Hepatocyte (in vitro differentiated cells): ENCODE measurements around the gene CUL5. TPM values are rescaled to one million over a fixed set of nuclear protein-coding genes. Genes with fewer than 3 reads are reported as not detected.

Experiments
- DNase-seq: peaks from one replicate; pipeline ENCODE4 v3.0.0-alpha.2; 2016; ENCODE audit warnings: low spot score
- H2AFZ ChIP-seq: fragments of 200-600 bp; sonication (generic); 2 replicates; pipeline ENCODE4 v1.6.0; 2016; ENCODE audit warnings: antibody characterized with exemption, mild to moderate bottlenecking
- H3K27ac ChIP-seq: fragments of 200-600 bp; sonication (generic); 2 replicates; pipeline ENCODE4 v1.5.1; 2016; ENCODE audit warnings: mild to moderate bottlenecking
- H3K27me3 ChIP-seq: fragments of 200-600 bp; sonication (generic); 2 replicates; pipeline ENCODE4 v1.6.1; 2016
- H3K36me3 ChIP-seq: fragments of 200-600 bp; sonication (generic); replicated peaks from 2 replicates; pipeline ENCODE4 v1.5.1; 2016; ENCODE audit warnings: low read depth; ENCODE audit not compliant: insufficient read depth
- H3K4me1 ChIP-seq: fragments of 200-600 bp; sonication (generic); 2 replicates; pipeline ENCODE4 v1.5.1; 2016; ENCODE audit warnings: mild to moderate bottlenecking, moderate library complexity; ENCODE audit not compliant: insufficient read depth
- H3K4me2 ChIP-seq: fragments of 200-600 bp; sonication (generic); 2 replicates; pipeline ENCODE4 v1.6.0; 2016
- H3K4me3 ChIP-seq: fragments of 200-600 bp; sonication (generic); 2 replicates; pipeline ENCODE4 v1.5.1; 2016; ENCODE audit warnings: mild to moderate bottlenecking
- H3K79me2 ChIP-seq: fragments of 200-600 bp; sonication (generic); 2 replicates; pipeline ENCODE4 v1.6.0; 2017; ENCODE audit warnings: mild to moderate bottlenecking
- H3K9me2 ChIP-seq: fragments of 200-600 bp; sonication (generic); replicated peaks from 2 replicates; pipeline ENCODE4 v1.6.0; 2017; ENCODE audit warnings: mild to moderate bottlenecking; ENCODE audit not compliant: insufficient read depth
- H3K9me3 ChIP-seq: fragments of 200-600 bp; sonication (generic); 2 replicates; pipeline ENCODE4 v1.5.1; 2016; ENCODE audit warnings: low read depth, mild to moderate bottlenecking
- H4K20me1 ChIP-seq: fragments of 200-600 bp; sonication (generic); 2 replicates; pipeline ENCODE4 v1.6.0; 2016; ENCODE audit warnings: mild to moderate bottlenecking; ENCODE audit not compliant: insufficient read depth, poor library complexity, severe bottlenecking
- EZH2 ChIP-seq: fragments of 200-600 bp; sonication (generic); IDR thresholded peaks from 2 replicates; pipeline ENCODE4 v1.6.1; 2016; ENCODE audit warnings: antibody characterized with exemption, mild to moderate bottlenecking, borderline replicate concordance
- EZH2phosphoT487 ChIP-seq: fragments of 200-600 bp; sonication (generic); IDR thresholded peaks from one replicate; pipeline ENCODE4 v1.6.1; 2018; ENCODE audit warnings: antibody characterized with exemption, mild to moderate bottlenecking, low read depth, moderate library complexity; ENCODE audit not compliant: unreplicated experiment, severe bottlenecking
- WGBS: methylation state at CpG from one replicate; pipeline ENCODE4 v1.1.6; 2016; ENCODE audit warnings: low lambda C conversion rate; ENCODE audit errors: missing lambda C conversion rate; 5-methylcytosine and 5-hydroxymethylcytosine counted together
- polyA plus RNA-seq: library from polyadenylated mRNA; unstranded; fragments of >200 nt; fragmentation: Nextera tagmentation; extraction: Ambion mirVana; gene quantifications from 2 replicates; pipeline ENCODE4 v1.2.1, GENCODE V29; 2016
- total RNA-seq: library from RNA; depleted of rRNA; stranded (reverse); fragments of >200 nt; gene quantifications from 2 replicates; pipeline ENCODE4 v1.2.3, GENCODE V29; 2014
- TF ChIP-seq, protein P1 (sequence below): fragments of 200-600 bp; sonication (generic); IDR thresholded peaks from 2 replicates; pipeline ENCODE4 v1.5.1; 2016; ENCODE audit warnings: antibody characterized with exemption, mild to moderate bottlenecking; ENCODE audit not compliant: poor library complexity

Gene CUL5
- total and polyA plus RNA-seq, 2 experiments from 2014 or later: 23.2 to 27.6 TPM

GRCh38 chr11:108135845-108136544, 127.3 kb downstream of the CUL5 start:
- TF ChIP-seq, protein P1, sequence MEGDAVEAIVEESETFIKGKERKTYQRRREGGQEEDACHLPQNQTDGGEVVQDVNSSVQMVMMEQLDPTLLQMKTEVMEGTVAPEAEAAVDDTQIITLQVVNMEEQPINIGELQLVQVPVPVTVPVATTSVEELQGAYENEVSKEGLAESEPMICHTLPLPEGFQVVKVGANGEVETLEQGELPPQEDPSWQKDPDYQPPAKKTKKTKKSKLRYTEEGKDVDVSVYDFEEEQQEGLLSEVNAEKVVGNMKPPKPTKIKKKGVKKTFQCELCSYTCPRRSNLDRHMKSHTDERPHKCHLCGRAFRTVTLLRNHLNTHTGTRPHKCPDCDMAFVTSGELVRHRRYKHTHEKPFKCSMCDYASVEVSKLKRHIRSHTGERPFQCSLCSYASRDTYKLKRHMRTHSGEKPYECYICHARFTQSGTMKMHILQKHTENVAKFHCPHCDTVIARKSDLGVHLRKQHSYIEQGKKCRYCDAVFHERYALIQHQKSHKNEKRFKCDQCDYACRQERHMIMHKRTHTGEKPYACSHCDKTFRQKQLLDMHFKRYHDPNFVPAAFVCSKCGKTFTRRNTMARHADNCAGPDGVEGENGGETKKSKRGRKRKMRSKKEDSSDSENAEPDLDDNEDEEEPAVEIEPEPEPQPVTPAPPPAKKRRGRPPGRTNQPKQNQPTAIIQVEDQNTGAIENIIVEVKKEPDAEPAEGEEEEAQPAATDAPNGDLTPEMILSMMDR: peak; percentile 23
- TF ChIP-seq EZH2: no peak
- WGBS: 76% methylated on average over 2 of the region's 2 CpGs
- H3K36me3 ChIP-seq: no peaks in the 10 kb centered on the region
- no peak overlapping the region for H2AFZ ChIP-seq
- no peak overlapping the region for H3K4me2 ChIP-seq
- H3K27me3 ChIP-seq: no peaks in the 10 kb centered on the region
- H4K20me1 ChIP-seq: no peaks in the 10 kb centered on the region
- H3K4me1 ChIP-seq: no peaks in the 10 kb centered on the region
- no peaks in the 10 kb centered on the region for H3K9me2 ChIP-seq
- H3K9me3 ChIP-seq: no peaks in the 10 kb centered on the region
- DNase-seq: no peak
- H3K4me3 ChIP-seq: no peak overlapping the region
- no peaks in the 10 kb centered on the region for H3K79me2 ChIP-seq
- H3K27ac ChIP-seq: no peak overlapping the region

- Histone ChIP-seq H3K27me3 (no peaks in the 10 kb centered on the region), H3K4me1 (no peaks in the 10 kb centered on the region), H3K4me2 (no peak overlapping the region), H3K27ac (no peak overlapping the region), H2AFZ (no peak overlapping the region), H3K79me2 (no peaks in the 10 kb centered on the region), H3K4me3 (no peak overlapping the region), H4K20me1 (no peaks in the 10 kb centered on the region), H3K36me3 (no peaks in the 10 kb centered on the region), H3K9me2 (no peaks in the 10 kb centered on the region), H3K9me3 (no peaks in the 10 kb centered on the region)
- no peak for TF ChIP-seq EZH2
- TF ChIP-seq, protein P1: no peak
- TF ChIP-seq EZH2phosphoT487: no peak
- DNase-seq: no peak
- WGBS: 91% methylated on average over 1 of the region's 1 CpG
These were observed 128.5 kb downstream of the CUL5 start for GRCh38 chr11:108137212-108137611.

DNA sequence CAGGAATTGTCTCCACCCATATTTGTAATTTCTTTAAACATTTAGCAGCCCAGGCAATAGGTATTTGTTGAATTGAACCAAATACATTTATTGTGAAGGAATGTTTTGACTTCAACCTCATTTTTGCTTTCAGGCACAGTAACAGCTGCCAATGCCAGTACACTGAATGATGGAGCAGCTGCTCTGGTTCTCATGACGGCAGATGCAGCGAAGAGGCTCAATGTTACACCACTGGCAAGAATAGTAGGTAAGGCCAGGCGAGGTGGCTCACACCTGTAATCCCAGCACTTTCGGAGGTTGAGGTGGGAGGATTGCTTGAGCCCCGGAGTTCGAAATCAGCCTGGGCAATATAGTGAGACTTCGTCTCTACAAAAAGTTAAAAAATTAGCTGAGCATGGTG, 133.6 kb downstream of the CUL5 start:
- H3K4me2 ChIP-seq: no peak overlapping the region
- H3K27ac ChIP-seq: no peak overlapping the region
- DNase-seq: no peak
- no peaks in the 10 kb centered on the region for H3K9me3 ChIP-seq
- H3K4me3 ChIP-seq: no peak overlapping the region
- no peak overlapping the region for H2AFZ ChIP-seq
- WGBS: 99% methylated on average over 7 of the region's 7 CpGs
- no peaks in the 10 kb centered on the region for H3K9me2 ChIP-seq
- H3K27me3 ChIP-seq: no peaks in the 10 kb centered on the region
- TF ChIP-seq EZH2phosphoT487 (no peak), EZH2 (no peak)
- TF ChIP-seq, protein P1: no peak
- no peaks in the 10 kb centered on the region for H4K20me1 ChIP-seq
- H3K36me3 ChIP-seq: no peaks in the 10 kb centered on the region
- no peaks in the 10 kb centered on the region for H3K4me1 ChIP-seq
- H3K79me2 ChIP-seq: no peaks in the 10 kb centered on the region

GRCh38 chr11:108144615-108145014, 135.9 kb downstream of the CUL5 start:
- H3K9me2 ChIP-seq: no peaks in the 10 kb centered on the region
- H3K4me2 ChIP-seq: no peak overlapping the region
- H3K4me1 ChIP-seq: no peaks in the 10 kb centered on the region
- no peak overlapping the region for H3K4me3 ChIP-seq
- DNase-seq: no peak
- H3K27ac ChIP-seq: no peak overlapping the region
- no peaks in the 10 kb centered on the region for H3K36me3 ChIP-seq
- no peaks in the 10 kb centered on the region for H4K20me1 ChIP-seq
- TF ChIP-seq EZH2: no peak
- TF ChIP-seq, protein P1: no peak
- TF ChIP-seq EZH2phosphoT487: no peak
- no peaks in the 10 kb centered on the region for H3K79me2 ChIP-seq
- no peak overlapping the region for H2AFZ ChIP-seq
- H3K27me3 ChIP-seq: no peaks in the 10 kb centered on the region
- no peaks in the 10 kb centered on the region for H3K9me3 ChIP-seq
- WGBS: 97% methylated on average over 3 of the region's 3 CpGs
